Liver (tissue), 3 donors: ENCODE data around the gene FAM131C.

ENCODE experiments used
- CTCF ChIP-seq: fragments of 150-350 bp; IDR thresholded peaks from 2 replicates; pipeline ENCODE4 v1.5.1; 2017; ENCODE audit warnings: improper control_type of control experiment, low read depth, low read length; ENCODE audit not compliant: missing input control
- FOXA1 ChIP-seq: IDR thresholded peaks from 2 replicates; pipeline ENCODE4 v1.6.1; 2016; ENCODE audit warnings: antibody characterized with exemption
- RAD21 ChIP-seq, 2 donors: IDR thresholded peaks; 2 replicates each; pipeline ENCODE4 v1.6.1; 2016; ENCODE audit warnings: antibody characterized with exemption in 2 of 2, mild to moderate bottlenecking in 2 of 2
- TAF1 ChIP-seq: conservative IDR thresholded peaks from 2 replicates; pipeline ENCODE4 v1.6.1; 2016; ENCODE audit warnings: antibody characterized with exemption, mild to moderate bottlenecking
- donor health status: healthy.
- donor health status: healthy.

GRCh38 chr1:16015491-16015890 lies 58.0 kb downstream of the FAM131C start:
- no peak for TF ChIP-seq RAD21 (IDR thresholded peaks at IDR 0.05)
- TF ChIP-seq TAF1: no peak
- no peak for TF ChIP-seq CTCF
- no peak for TF ChIP-seq FOXA1
